ENCODE measurements around the gene PTPRM.

DNA sequence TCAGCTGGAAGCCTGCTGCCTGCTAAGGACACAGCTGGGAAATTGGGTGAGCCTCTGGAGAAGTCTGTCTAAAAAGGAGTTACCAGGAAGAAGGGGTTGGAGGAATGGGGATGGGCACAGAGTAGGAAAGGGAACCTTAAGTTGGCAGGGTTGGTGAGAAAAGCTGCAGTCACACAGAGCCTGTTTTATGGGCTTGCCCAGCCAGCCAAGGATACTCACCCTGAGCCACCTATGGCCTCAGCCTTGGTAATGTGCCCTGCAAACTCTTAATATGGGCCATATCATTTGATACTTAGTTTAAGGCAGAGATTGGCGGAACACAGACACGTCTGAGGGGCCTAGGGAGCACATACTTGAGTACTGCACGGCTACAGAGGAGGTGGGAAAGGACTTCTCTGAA lies 623.9 kb downstream of the PTPRM start:
- TF ChIP-seq, protein P1, sequence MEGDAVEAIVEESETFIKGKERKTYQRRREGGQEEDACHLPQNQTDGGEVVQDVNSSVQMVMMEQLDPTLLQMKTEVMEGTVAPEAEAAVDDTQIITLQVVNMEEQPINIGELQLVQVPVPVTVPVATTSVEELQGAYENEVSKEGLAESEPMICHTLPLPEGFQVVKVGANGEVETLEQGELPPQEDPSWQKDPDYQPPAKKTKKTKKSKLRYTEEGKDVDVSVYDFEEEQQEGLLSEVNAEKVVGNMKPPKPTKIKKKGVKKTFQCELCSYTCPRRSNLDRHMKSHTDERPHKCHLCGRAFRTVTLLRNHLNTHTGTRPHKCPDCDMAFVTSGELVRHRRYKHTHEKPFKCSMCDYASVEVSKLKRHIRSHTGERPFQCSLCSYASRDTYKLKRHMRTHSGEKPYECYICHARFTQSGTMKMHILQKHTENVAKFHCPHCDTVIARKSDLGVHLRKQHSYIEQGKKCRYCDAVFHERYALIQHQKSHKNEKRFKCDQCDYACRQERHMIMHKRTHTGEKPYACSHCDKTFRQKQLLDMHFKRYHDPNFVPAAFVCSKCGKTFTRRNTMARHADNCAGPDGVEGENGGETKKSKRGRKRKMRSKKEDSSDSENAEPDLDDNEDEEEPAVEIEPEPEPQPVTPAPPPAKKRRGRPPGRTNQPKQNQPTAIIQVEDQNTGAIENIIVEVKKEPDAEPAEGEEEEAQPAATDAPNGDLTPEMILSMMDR (IDR thresholded peaks at IDR 0.05; ENCODE audit: low read depth, low read length, poor library complexity, severe bottlenecking) = no peak
- no peak for TF ChIP-seq EZH2phosphoT487 (IDR thresholded peaks at IDR 0.05; ENCODE audit: borderline replicate concordance, low read length)
